GM12878 (cell line): ENCODE measurements around the gene C1orf35. TPM values are rescaled to one million over a fixed set of nuclear protein-coding genes. Genes with fewer than 3 reads are reported as not detected.

Source experiments
- ATAC-seq: fragments of 200-7000 bp; cut with Tn5 transposase; 3 replicates; pipeline ENCODE4 v1.9.1; 2020; ENCODE audit warnings: mild to moderate bottlenecking, moderate library complexity
- BruUV-seq: library from RNA; stranded (reverse); fragments of 400-500 nt; replicated peaks from 2 replicates; lab custom pipeline; 2021; lab: Mats Ljungman, UMichigan
- CTCF ChIA-PET: fragments of 300-600 bp; sonication (Branson Sonifier 250); formaldehyde crosslinking; extraction: SDS; loops from one replicate; lab custom pipeline; 2021; ENCODE audit warnings: inconsistent platforms; lab: Yijun Ruan, JAX
- POLR2A ChIA-PET: fragments of 350-600 bp; formaldehyde crosslinking; extraction: SDS; loops from one replicate; lab custom pipeline; 2021; ENCODE audit warnings: inconsistent platforms; lab: Charles Lee
- RAD21 ChIA-PET: fragments of 300-600 bp; sonication (Branson Sonifier 250); formaldehyde crosslinking; loops from one replicate; lab custom pipeline; 2023; ENCODE audit warnings: antibody characterized with exemption; ENCODE audit not compliant: unreplicated experiment; lab: Charles Lee
- SMC1A ChIA-PET: fragments of 300-600 bp; sonication (Branson Sonifier 250); formaldehyde crosslinking; loops from one replicate; lab custom pipeline; 2023; ENCODE audit not compliant: unreplicated experiment, uncharacterized antibody; lab: Charles Lee
- DNase-seq: peaks from one replicate; pipeline ENCODE4 v3.0.0-alpha.2; 2011; ENCODE audit warnings: low read depth, low spot score
- FAIRE-seq: peaks from 3 replicates; lab custom pipeline; 2011; peaks lifted over from hg19 to GRCh38; lab: Jason Lieb, UNC
- H2AFZ ChIP-seq: 2 replicates; pipeline ENCODE4 v1.6.0; 2011; ENCODE audit warnings: low read depth, low read length, control low read depth; ENCODE audit not compliant: control insufficient read depth
- H3K27ac ChIP-seq: 2 replicates; pipeline ENCODE4 v1.5.1; 2011; ENCODE audit warnings: control low read depth; ENCODE audit not compliant: control insufficient read depth, insufficient read depth
- H3K27me3 ChIP-seq, 2 experiments: replicated peaks in 1 of 2; 2 replicates each; pipeline versions ENCODE4 v1.6.0 to v1.6.1; 2011; ENCODE audit warnings: low read length in 1 of 2; ENCODE audit not compliant: control insufficient read depth in 2 of 2, insufficient read depth in 2 of 2
- H3K36me3 ChIP-seq, 2 experiments: 2 replicates each; pipeline ENCODE4 v1.5.1; 2011; ENCODE audit warnings: low read length in 1 of 2; ENCODE audit not compliant: control insufficient read depth in 2 of 2, insufficient read depth in 2 of 2
- H3K4me1 ChIP-seq: 2 replicates; pipeline ENCODE4 v1.6.1; 2011; ENCODE audit warnings: mild to moderate bottlenecking, low read length, moderate library complexity, mixed read lengths; ENCODE audit not compliant: control insufficient read depth, insufficient read depth
- H3K4me2 ChIP-seq: 2 replicates; pipeline ENCODE4 v1.6.0; 2011; ENCODE audit warnings: control low read depth; ENCODE audit not compliant: control insufficient read depth, insufficient read depth
- H3K4me3 ChIP-seq: fragments of 200-600 bp; sonication (generic); 2 replicates; pipeline ENCODE4 v1.5.1; 2016
- H3K79me2 ChIP-seq: 2 replicates; pipeline ENCODE4 v1.6.0; 2011; ENCODE audit warnings: low read length; ENCODE audit not compliant: control insufficient read depth, insufficient read depth
- H3K9ac ChIP-seq: 2 replicates; pipeline ENCODE4 v1.8.0; 2011; ENCODE audit warnings: low read length, control low read depth, mixed read lengths; ENCODE audit not compliant: control insufficient read depth, insufficient read depth
- H3K9me3 ChIP-seq: replicated peaks from 3 replicates; pipeline ENCODE4 v1.5.1; 2011; ENCODE audit warnings: mild to moderate bottlenecking, low read length; ENCODE audit not compliant: control insufficient read depth, insufficient read depth
- H4K20me1 ChIP-seq: 2 replicates; pipeline ENCODE4 v1.6.0; 2011; ENCODE audit not compliant: control insufficient read depth, insufficient read depth
- CREB1 ChIP-seq: IDR thresholded peaks from 2 replicates; pipeline ENCODE4 v1.6.1; 2012; ENCODE audit warnings: low read depth, mild to moderate bottlenecking, inconsistent platforms
- EGR1 ChIP-seq, 2 experiments: IDR thresholded peaks; 1 replicate in 1 of 2; 2 replicates in 1 of 2; pipeline ENCODE4 v1.6.1; 2011 to 2012; ENCODE audit warnings: low read depth in 2 of 2, low read length in 2 of 2, borderline replicate concordance in 1 of 2, mild to moderate bottlenecking in 1 of 2, moderate library complexity in 1 of 2
- HDGF ChIP-seq: fragments of 450-650 bp; IDR thresholded peaks from 2 replicates; pipeline ENCODE4 v1.6.1; 2016; ENCODE audit warnings: antibody characterized with exemption
- NFIC ChIP-seq: IDR thresholded peaks from 2 replicates; pipeline ENCODE4 v1.6.1; 2012; ENCODE audit warnings: low read depth, mild to moderate bottlenecking, inconsistent platforms, low read length, moderate library complexity
- NFYA ChIP-seq: IDR thresholded peaks from 2 replicates; pipeline ENCODE4 v1.6.1; 2011; ENCODE audit warnings: low read depth, mild to moderate bottlenecking, low read length, improper control_type of control experiment, borderline replicate concordance
- RCOR1 ChIP-seq: conservative IDR thresholded peaks from 2 replicates; pipeline ENCODE4 v1.6.1; 2012; ENCODE audit warnings: low read depth, low read length, improper control_type of control experiment
- RELA ChIP-seq: fragments of 450-650 bp; IDR thresholded peaks from 2 replicates; pipeline ENCODE4 v1.8.0; 2014; ENCODE audit warnings: borderline replicate concordance; ENCODE audit not compliant: partially characterized antibody
- WRNIP1 ChIP-seq: IDR thresholded peaks from 2 replicates; pipeline ENCODE4 v1.6.1; 2011; ENCODE audit warnings: low read depth, low read length, improper control_type of control experiment, borderline replicate concordance
- ZBED1 ChIP-seq: IDR thresholded peaks from 2 replicates; pipeline ENCODE4 v1.6.1; 2016; ENCODE audit warnings: borderline replicate concordance
- WGBS: methylation state at CpG from one replicate; pipeline ENCODE4 v1.1.6; 2016; ENCODE audit warnings: low lambda C conversion rate; ENCODE audit not compliant: insufficient replicate concordance, insufficient coverage; ENCODE audit errors: missing lambda C conversion rate; 5-methylcytosine and 5-hydroxymethylcytosine counted together
- in situ Hi-C: fragments of 300-500 bp; cut with MboI; formaldehyde crosslinking; loops from 9 replicates; pipeline ENCODE4 v1.14.3; 2018; ENCODE audit warnings: mixed read lengths
- intact Hi-C: fragments of 100-400 bp; cut with micrococcal nuclease; formaldehyde crosslinking; loops from one replicate; pipeline ENCODE4 v1.14.2; 2022; ENCODE audit not compliant: unreplicated experiment
- polyA plus RNA-seq, 11 experiments: library from polyadenylated mRNA; depleted of rRNA in 4 of 11; unstranded in 6 of 11; stranded (reverse) in 5 of 11; fragments of >200 nt; fragmentation: Nextera tagmentation in 4 of 11; fragmentation: Illumina TruSeq in 1 of 11; extraction: Ambion mirVana in 4 of 11; extraction: Trizol in 1 of 11; gene quantifications; 1 replicate in 1 of 11; 2 replicates in 10 of 11; pipeline versions ENCODE4 v1.2.1 to v1.2.3, GENCODE V29; 2011 to 2016; ENCODE audit warnings: inconsistent platforms in 2 of 11, missing spikeins in 2 of 11, low read depth in 1 of 11
- total RNA-seq, 4 experiments: library from RNA; depleted of rRNA in 3 of 4; stranded (reverse); fragments of >200 nt in 3 of 4; fragmentation: Illumina TruSeq in 1 of 4; extraction: Trizol in 1 of 4; gene quantifications; 2 replicates each; pipeline versions ENCODE4 v1.2.1 to v1.2.3, GENCODE V29; 2013 to 2021
- TF ChIP-seq, protein P1 (sequence below): fragments of 450-650 bp; IDR thresholded peaks from 2 replicates; pipeline ENCODE4 v1.6.1; 2017; ENCODE audit warnings: antibody characterized with exemption, mild to moderate bottlenecking, moderate library complexity

The C1orf35 gene
- total and polyA plus RNA-seq, 10 of the 15 experiments (the other 5 are each of a cell fraction or from before 2014, with no cell fraction given): 2.5 to 27.0 (median 10.6) TPM

DNA sequence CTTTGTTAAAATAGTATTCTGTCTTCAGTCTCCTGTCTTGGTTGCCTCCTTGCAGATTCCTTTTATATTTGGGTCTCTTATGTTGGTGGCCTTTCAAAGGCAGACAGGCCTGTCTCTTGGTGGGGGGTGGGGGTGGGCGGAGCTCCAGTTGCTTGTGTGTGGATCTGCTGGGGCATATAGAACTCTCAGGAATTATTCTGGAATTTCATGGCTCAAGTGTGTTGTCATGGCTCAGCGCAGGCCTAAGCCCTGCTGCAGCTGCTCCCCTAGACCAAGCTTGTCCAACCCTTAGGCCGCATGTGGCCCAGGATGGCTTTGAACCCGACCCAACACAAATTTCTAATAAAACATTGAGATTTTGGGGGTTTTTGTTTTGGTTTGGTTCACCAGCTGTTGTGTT, 8.0 kb downstream of the C1orf35 start (continued):
- TF ChIP-seq WRNIP1 (no peak), CREB1 (no peak), RELA (no peak), HDGF (no peak)

DNA sequence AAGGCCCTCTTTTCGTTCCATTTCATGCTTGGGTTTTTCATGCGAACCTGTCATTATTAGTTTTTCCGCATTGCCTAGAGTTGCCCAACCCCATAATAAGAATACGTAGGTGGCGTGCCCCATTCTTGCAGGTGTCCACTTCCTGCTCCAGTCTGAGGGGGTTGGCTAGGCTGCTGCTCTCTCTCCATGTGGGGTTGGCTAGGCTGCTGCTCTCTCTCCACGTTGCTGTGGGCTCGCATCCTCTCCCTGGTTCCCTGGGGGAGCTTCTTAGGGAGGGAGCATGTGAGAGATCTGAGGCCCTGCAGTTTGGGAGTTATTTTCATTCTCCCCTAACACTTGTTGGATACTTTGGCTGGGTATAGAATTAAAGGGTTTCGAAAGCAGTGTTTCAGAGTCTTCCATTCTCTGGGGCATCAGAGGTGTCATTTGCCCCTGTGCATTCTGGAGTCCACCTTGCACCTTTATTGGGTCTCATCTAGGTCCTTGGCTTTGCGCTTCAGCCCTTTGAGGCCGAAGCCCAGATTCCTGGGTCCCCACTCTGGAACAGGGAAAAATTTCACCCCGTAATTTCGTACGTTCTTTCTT, 8.6 kb downstream of the C1orf35 start:
- Histone ChIP-seq H2AFZ (no peak overlapping the region), H3K9ac (no peak overlapping the region), H3K9me3 (peaks cover 26% of the 10 kb centered on the region; the same call in 2 of the 3 replicates), H3K27me3 (no peaks in the 10 kb centered on the region), H3K4me1 (peaks cover 14% of the 10 kb centered on the region), H4K20me1 (peaks cover 58% of the 10 kb centered on the region), H3K27ac (no peak overlapping the region), H3K79me2 (peaks cover 78% of the 10 kb centered on the region), H3K36me3 (peaks cover 25 to 45% of the 10 kb centered on the region in 2 experiments; a peak in 3 of 4 replicates), H3K4me2 (no peak overlapping the region), H3K4me3 (no peak overlapping the region)
- ChIA-PET CTCF (no interaction called here), POLR2A (interaction anchor here (0.5 kb wide), 1 partner anchor 627 kb away, joined by 10 read pairs; no protein-coding TSS in a partner anchor), RAD21 (no interaction called here), SMC1A (no interaction called here)
- no peak for ATAC-seq
- WGBS: 92% methylated on average over 13 of the region's 13 CpGs
- no peak for DNase-seq
- in situ Hi-C loops: no loop called here
- no peak for FAIRE-seq
- no TSS peak for BruUV-seq
- intact Hi-C loops: no loop called here
- no peak for TF ChIP-seq EGR1 (IDR thresholded peaks at IDR 0.05; ENCODE audit: borderline replicate concordance in 1 of 2, low read depth in 2 of 2, low read length in 2 of 2)
- TF ChIP-seq ZBED1: no peak
- no peak for TF ChIP-seq NFIC
- TF ChIP-seq, protein P1, sequence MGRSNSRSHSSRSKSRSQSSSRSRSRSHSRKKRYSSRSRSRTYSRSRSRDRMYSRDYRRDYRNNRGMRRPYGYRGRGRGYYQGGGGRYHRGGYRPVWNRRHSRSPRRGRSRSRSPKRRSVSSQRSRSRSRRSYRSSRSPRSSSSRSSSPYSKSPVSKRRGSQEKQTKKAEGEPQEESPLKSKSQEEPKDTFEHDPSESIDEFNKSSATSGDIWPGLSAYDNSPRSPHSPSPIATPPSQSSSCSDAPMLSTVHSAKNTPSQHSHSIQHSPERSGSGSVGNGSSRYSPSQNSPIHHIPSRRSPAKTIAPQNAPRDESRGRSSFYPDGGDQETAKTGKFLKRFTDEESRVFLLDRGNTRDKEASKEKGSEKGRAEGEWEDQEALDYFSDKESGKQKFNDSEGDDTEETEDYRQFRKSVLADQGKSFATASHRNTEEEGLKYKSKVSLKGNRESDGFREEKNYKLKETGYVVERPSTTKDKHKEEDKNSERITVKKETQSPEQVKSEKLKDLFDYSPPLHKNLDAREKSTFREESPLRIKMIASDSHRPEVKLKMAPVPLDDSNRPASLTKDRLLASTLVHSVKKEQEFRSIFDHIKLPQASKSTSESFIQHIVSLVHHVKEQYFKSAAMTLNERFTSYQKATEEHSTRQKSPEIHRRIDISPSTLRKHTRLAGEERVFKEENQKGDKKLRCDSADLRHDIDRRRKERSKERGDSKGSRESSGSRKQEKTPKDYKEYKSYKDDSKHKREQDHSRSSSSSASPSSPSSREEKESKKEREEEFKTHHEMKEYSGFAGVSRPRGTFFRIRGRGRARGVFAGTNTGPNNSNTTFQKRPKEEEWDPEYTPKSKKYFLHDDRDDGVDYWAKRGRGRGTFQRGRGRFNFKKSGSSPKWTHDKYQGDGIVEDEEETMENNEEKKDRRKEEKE: no peak
- TF ChIP-seq NFYA: no peak
- no peak for TF ChIP-seq RCOR1
